ENCODE results near the gene FOLR3.
"Not testable (repeated sequence)": the region's sequence is repeated elsewhere in the genome, so short reads cannot be mapped to it uniquely, and the experiment has no call there.

Gene FOLR3

GRCh38 chr11:72135473-72135872 lies at the start of gene FOLR3:
FOLR3 (plus strand) TSS chr11:72135725; CDS start chr11:72135953, 228 bp downstream.
- not testable (repeated sequence) for DNase-seq (ENCODE audit: low read depth, low spot score)

GRCh38 chr11:72088076-72088808 lies 47.3 kb upstream of the FOLR3 start:
- DNase-seq (ENCODE audit: low read depth, low spot score), result no peak

- peak; percentile 80 for DNase-seq (ENCODE audit: low read depth, low spot score)
Measured at GRCh38 chr11:72091292-72091691, 44.2 kb upstream of the FOLR3 start.

- DNase-seq (ENCODE audit: low read depth, low spot score), result no peak
Measured at GRCh38 chr11:72098741-72099140, 36.8 kb upstream of the FOLR3 start.

GRCh38 chr11:72100009-72100408 lies 35.5 kb upstream of the FOLR3 start:
- DNase-seq (ENCODE audit: low read depth, low spot score), result no peak

- DNase-seq (ENCODE audit: low read depth, low spot score), result peak; percentile 7
Measured at GRCh38 chr11:72100462-72100861, 35.1 kb upstream of the FOLR3 start.

GRCh38 chr11:72102162-72102561 lies 33.4 kb upstream of the FOLR3 start:
- no peak for DNase-seq (ENCODE audit: low read depth, low spot score)

GRCh38 chr11:72102631-72102945 lies 32.9 kb upstream of the FOLR3 start:
- DNase-seq (ENCODE audit: low read depth, low spot score), result no peak

- peak; percentile 99 for DNase-seq (ENCODE audit: low read depth, low spot score)
Measured at GRCh38 chr11:72102946-72103753, 32.4 kb upstream of the FOLR3 start, which contains the start of gene LAMTOR1. LAMTOR1 (minus strand) TSS chr11:72103297; CDS start chr11:72103224, 73 bp downstream.

- DNase-seq (ENCODE audit: low read depth, low spot score), result no peak
Measured at GRCh38 chr11:72103754-72104167, 31.8 kb upstream of the FOLR3 start.

- no peak for DNase-seq (ENCODE audit: low read depth, low spot score)
Measured at GRCh38 chr11:72105888-72106287, 29.6 kb upstream of the FOLR3 start, which contains the start of gene TOMT. TOMT (plus strand) TSS chr11:72105924; CDS start chr11:72105952, 28 bp downstream.

- DNase-seq (ENCODE audit: low read depth, low spot score), result no peak
Measured at GRCh38 chr11:72111300-72112142, 24.0 kb upstream of the FOLR3 start.

GRCh38 chr11:72112143-72112977 lies 23.2 kb upstream of the FOLR3 start, which contains the start of gene ANAPC15:
ANAPC15 (minus strand) TSS chr11:72112695; CDS start chr11:72111276, 1,419 bp downstream.
- DNase-seq (ENCODE audit: low read depth, low spot score), result peak; percentile 99

GRCh38 chr11:72112978-72113808 lies 22.3 kb upstream of the FOLR3 start:
- DNase-seq (ENCODE audit: low read depth, low spot score), result peak; percentile 17

- DNase-seq (ENCODE audit: low read depth, low spot score), result no peak
Measured at GRCh38 chr11:72114570-72114969, 21.0 kb upstream of the FOLR3 start.

GRCh38 chr11:72116019-72116755 lies 19.3 kb upstream of the FOLR3 start:
- no peak for DNase-seq (ENCODE audit: low read depth, low spot score)

- no peak for DNase-seq (ENCODE audit: low read depth, low spot score)
Measured at GRCh38 chr11:72119198-72119597, 16.3 kb upstream of the FOLR3 start.

- DNase-seq (ENCODE audit: low read depth, low spot score), result no peak
Measured at GRCh38 chr11:72120930-72121329, 14.6 kb upstream of the FOLR3 start.

GRCh38 chr11:72122607-72123006 lies 12.9 kb upstream of the FOLR3 start:
- no peak for DNase-seq (ENCODE audit: low read depth, low spot score)

Measured in ELF-1 (cell line).